Measurements from ENCODE around the gene CYTH4. TPM values are rescaled to one million over a fixed set of nuclear protein-coding genes. Genes with fewer than 3 reads are reported as not detected.

The CYTH4 gene
- total and polyA plus RNA-seq, 2 of the 13 experiments (the other 11 are each of a cell fraction or from before 2014, with no cell fraction given): not detected

DNA sequence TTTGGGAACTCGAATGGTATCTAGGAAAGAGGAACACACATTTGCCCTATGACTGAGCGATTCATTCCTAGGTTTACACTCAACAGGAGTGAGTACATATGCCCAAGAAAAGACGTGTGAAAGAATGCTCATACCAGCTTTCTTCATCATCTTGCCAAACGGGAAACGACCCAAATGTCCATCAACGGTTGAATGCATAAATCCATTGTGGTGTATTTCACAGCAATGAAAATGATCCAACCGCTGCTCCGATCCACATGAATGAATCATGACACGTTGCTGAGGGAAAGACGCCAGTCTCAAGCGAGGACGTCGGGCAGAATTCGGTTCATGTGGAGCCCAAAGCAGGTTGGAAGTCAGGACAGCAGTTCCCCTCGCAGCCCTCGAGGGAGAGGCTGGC is 71.5 kb downstream of the CYTH4 start (continued):
- TF ChIP-seq ZUFSP (CRISPR knock-in tag; IDR thresholded peaks at IDR 0.05; ENCODE audit: borderline replicate concordance) (no peak), BHLHE40 (IDR thresholded peaks at IDR 0.05; ENCODE audit: low read length) (no peak), HNF4A (CRISPR knock-in tag; IDR thresholded peaks at IDR 0.05) (no peak), ZHX1 (CRISPR knock-in tag; IDR thresholded peaks at IDR 0.05; ENCODE audit: low read depth) (no peak), ZNF83 (CRISPR knock-in tag; IDR thresholded peaks at IDR 0.05; ENCODE audit: borderline replicate concordance) (no peak), ZNF17 (CRISPR knock-in tag; IDR thresholded peaks at IDR 0.05) (no peak), HCFC1 (IDR thresholded peaks at IDR 0.05; ENCODE audit: low read depth, low read length) (no peak), ZNF296 (CRISPR knock-in tag; conservative IDR thresholded peaks at IDR 0.05) (no peak), KAT8 (CRISPR knock-in tag; IDR thresholded peaks at IDR 0.05) (no peak), ZNF282 (IDR thresholded peaks at IDR 0.05; ENCODE audit: partially characterized antibody) (no peak)
- TF ChIP-seq, protein P1, sequence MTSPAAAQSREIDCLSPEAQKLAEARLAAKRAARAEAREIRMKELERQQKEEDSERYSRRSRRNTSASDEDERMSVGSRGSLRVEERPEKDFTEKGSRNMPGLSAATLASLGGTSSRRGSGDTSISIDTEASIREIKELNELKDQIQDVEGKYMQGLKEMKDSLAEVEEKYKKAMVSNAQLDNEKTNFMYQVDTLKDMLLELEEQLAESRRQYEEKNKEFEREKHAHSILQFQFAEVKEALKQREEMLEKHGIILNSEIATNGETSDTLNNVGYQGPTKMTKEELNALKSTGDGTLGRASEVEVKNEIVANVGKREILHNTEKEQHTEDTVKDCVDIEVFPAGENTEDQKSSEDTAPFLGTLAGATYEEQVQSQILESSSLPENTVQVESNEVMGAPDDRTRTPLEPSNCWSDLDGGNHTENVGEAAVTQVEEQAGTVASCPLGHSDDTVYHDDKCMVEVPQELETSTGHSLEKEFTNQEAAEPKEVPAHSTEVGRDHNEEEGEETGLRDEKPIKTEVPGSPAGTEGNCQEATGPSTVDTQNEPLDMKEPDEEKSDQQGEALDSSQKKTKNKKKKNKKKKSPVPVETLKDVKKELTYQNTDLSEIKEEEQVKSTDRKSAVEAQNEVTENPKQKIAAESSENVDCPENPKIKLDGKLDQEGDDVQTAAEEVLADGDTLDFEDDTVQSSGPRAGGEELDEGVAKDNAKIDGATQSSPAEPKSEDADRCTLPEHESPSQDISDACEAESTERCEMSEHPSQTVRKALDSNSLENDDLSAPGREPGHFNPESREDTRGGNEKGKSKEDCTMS (CRISPR knock-in tag; conservative IDR thresholded peaks at IDR 0.05): no peak
- TF ChIP-seq, protein P2, sequence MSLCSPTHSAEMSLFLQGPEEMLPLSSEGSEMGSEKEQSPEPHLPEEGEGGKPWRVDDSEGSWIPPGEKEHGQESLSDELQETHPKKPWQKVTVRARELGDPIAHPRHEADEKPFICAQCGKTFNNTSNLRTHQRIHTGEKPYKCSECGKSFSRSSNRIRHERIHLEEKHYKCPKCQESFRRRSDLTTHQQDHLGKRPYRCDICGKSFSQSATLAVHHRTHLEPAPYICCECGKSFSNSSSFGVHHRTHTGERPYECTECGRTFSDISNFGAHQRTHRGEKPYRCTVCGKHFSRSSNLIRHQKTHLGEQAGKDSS (CRISPR knock-in tag; IDR thresholded peaks at IDR 0.05; ENCODE audit: borderline replicate concordance, low read depth): no peak
